SK-N-SH (cell line): ENCODE data around the gene MYLK4. TPM values are rescaled to one million over a fixed set of nuclear protein-coding genes. Genes with fewer than 3 reads are reported as not detected.

Experiments
- CTCF ChIA-PET: fragments of 300-600, 350-600 bp; formaldehyde crosslinking; extraction: SDS; loops from one replicate; lab custom pipeline; 2021; lab: Yijun Ruan, JAX
- POLR2A ChIA-PET: fragments of 350-600 bp; sonication (Branson Sonifier 250); formaldehyde crosslinking; extraction: SDS; loops from one replicate; lab custom pipeline; 2020; ENCODE audit warnings: antibody characterized with exemption, inconsistent platforms; lab: Yijun Ruan, JAX
- DNase-seq: peaks from one replicate; pipeline ENCODE4 v3.0.0; 2012
- H2AFZ ChIP-seq: fragments of 200-600 bp; sonication (generic); 2 replicates; pipeline ENCODE4 v1.8.1; 2016; ENCODE audit warnings: antibody characterized with exemption, mild to moderate bottlenecking, low read depth
- H3F3A ChIP-seq: fragments of 200-600 bp; sonication (generic); replicated peaks from 2 replicates; pipeline ENCODE3; 2016; ENCODE audit warnings: antibody characterized with exemption, mild to moderate bottlenecking; ENCODE audit not compliant: insufficient read depth
- H3K27ac ChIP-seq, 2 experiments: fragments of 200-500 bp in 1 of 2; fragments of 200-600 bp in 1 of 2; sonication (Bioruptor generic) in 1 of 2; sonication (generic), shearing (Covaris generic) in 1 of 2; 2 replicates each; pipeline versions ENCODE4 v1.5.1 to v1.6.1; 2014 to 2016; ENCODE audit warnings: low read depth in 2 of 2, inconsistent platforms in 1 of 2, low read length in 1 of 2, mild to moderate bottlenecking in 1 of 2, mixed read lengths in 1 of 2
- H3K27me3 ChIP-seq: fragments of 200-600 bp; sonication (generic), shearing (Covaris generic); 2 replicates; pipeline ENCODE4 v1.6.1; 2016; ENCODE audit warnings: mixed run types; ENCODE audit not compliant: insufficient read depth
- H3K36me3 ChIP-seq, 2 experiments: fragments of 200-500 bp in 1 of 2; fragments of 200-600 bp in 1 of 2; sonication (Bioruptor generic) in 1 of 2; sonication (generic) in 1 of 2; replicated peaks in 1 of 2; 2 replicates each; pipeline versions ENCODE3 to v1.5.1; 2014 to 2016; ENCODE audit warnings: low read length in 1 of 2, mild to moderate bottlenecking in 1 of 2; ENCODE audit not compliant: insufficient read depth in 2 of 2, control insufficient read depth in 1 of 2
- H3K4me1 ChIP-seq, 2 experiments: fragments of 200-500 bp in 1 of 2; fragments of 200-600 bp in 1 of 2; sonication (Bioruptor generic) in 1 of 2; sonication (generic), shearing (Covaris generic) in 1 of 2; 2 replicates each; pipeline versions ENCODE4 v1.5.1 to v1.6.1; 2014 to 2016; ENCODE audit warnings: low read depth in 1 of 2, low read length in 1 of 2, mixed run types in 1 of 2; ENCODE audit not compliant: insufficient read depth in 2 of 2, control insufficient read depth in 1 of 2
- H3K4me2 ChIP-seq: fragments of 200-600 bp; sonication (generic), shearing (Covaris generic); 2 replicates; pipeline ENCODE4 v1.6.1; 2017; ENCODE audit warnings: mixed run types
- H3K4me3 ChIP-seq, 2 experiments: fragments of 200-500 bp in 1 of 2; fragments of 200-600 bp in 1 of 2; sonication (Bioruptor generic) in 1 of 2; sonication (generic), shearing (Covaris generic) in 1 of 2; 2 replicates each; pipeline versions ENCODE4 v1.5.1 to v1.8.1; 2014 to 2016; ENCODE audit warnings: low read depth in 2 of 2, inconsistent platforms in 1 of 2, low read length in 1 of 2, mild to moderate bottlenecking in 1 of 2, mixed read lengths in 1 of 2, moderate library complexity in 1 of 2
- H3K79me2 ChIP-seq: fragments of 200-600 bp; sonication (generic); 2 replicates; pipeline ENCODE4 v1.8.1; 2017; ENCODE audit warnings: mild to moderate bottlenecking; ENCODE audit not compliant: insufficient read depth
- H3K9ac ChIP-seq: fragments of 200-600 bp; sonication (generic); 2 replicates; pipeline ENCODE4 v1.6.1; 2017; ENCODE audit warnings: mixed run types
- H3K9me2 ChIP-seq: fragments of 200-600 bp; sonication (generic); 2 replicates; pipeline ENCODE4 v1.6.1; 2017; ENCODE audit warnings: mixed run types
- H3K9me3 ChIP-seq: fragments of 200-600 bp; sonication (generic); 2 replicates; pipeline ENCODE4 v1.6.1; 2017; ENCODE audit warnings: mixed run types, mild to moderate bottlenecking, moderate library complexity
- H4K20me1 ChIP-seq: fragments of 200-600 bp; sonication (generic); 2 replicates; pipeline ENCODE4 v1.6.1; 2017; ENCODE audit warnings: mild to moderate bottlenecking, mixed run types; ENCODE audit not compliant: insufficient read depth
- CHD2 ChIP-seq: fragments of 150-350 bp; IDR thresholded peaks from 2 replicates; pipeline ENCODE4 v1.6.1; 2018; ENCODE audit warnings: low read length; ENCODE audit not compliant: partially characterized antibody
- FOSL2 ChIP-seq: IDR thresholded peaks from 2 replicates; pipeline ENCODE4 v1.4.0; 2012; ENCODE audit warnings: low read depth, mild to moderate bottlenecking, moderate library complexity, borderline replicate concordance
- GABPA ChIP-seq: IDR thresholded peaks from 2 replicates; pipeline ENCODE4 v1.4.0; 2012; ENCODE audit warnings: low read depth, mild to moderate bottlenecking
- GATA2 ChIP-seq: sonication (generic); formaldehyde crosslinking; IDR thresholded peaks from 2 replicates; pipeline ENCODE4 v1.5.0; 2020; ENCODE audit warnings: mild to moderate bottlenecking, missing genetic modification reagents
- IRF3 ChIP-seq: fragments of 150-350 bp; IDR thresholded peaks from 2 replicates; pipeline ENCODE4 v1.6.1; 2016; ENCODE audit warnings: mild to moderate bottlenecking, low read depth, low read length
- JUND ChIP-seq: IDR thresholded peaks from 2 replicates; pipeline ENCODE4 v1.4.0; 2012
- MEF2A ChIP-seq: IDR thresholded peaks from 2 replicates; pipeline ENCODE4 v1.4.0; 2012; ENCODE audit warnings: low read depth, borderline replicate concordance
- NFIC ChIP-seq: IDR thresholded peaks from 2 replicates; pipeline ENCODE4 v1.4.0; 2012; ENCODE audit warnings: borderline replicate concordance
- NRF1 ChIP-seq: IDR thresholded peaks from 2 replicates; pipeline ENCODE4 v1.6.1; 2012; ENCODE audit warnings: low read depth, mild to moderate bottlenecking, low read length
- RXRA ChIP-seq: IDR thresholded peaks from 2 replicates; pipeline ENCODE4 v1.4.0; 2012; ENCODE audit warnings: low read depth, mild to moderate bottlenecking, borderline replicate concordance
- SIN3A ChIP-seq: IDR thresholded peaks from 2 replicates; pipeline ENCODE4 v1.6.1; 2012; ENCODE audit warnings: low read depth, mild to moderate bottlenecking, low read length, moderate library complexity, borderline replicate concordance
- SMC3 ChIP-seq: IDR thresholded peaks from 2 replicates; pipeline ENCODE4 v1.6.1; 2012; ENCODE audit warnings: low read depth, low read length, improper control_type of control experiment
- YY1 ChIP-seq: IDR thresholded peaks from 2 replicates; pipeline ENCODE4 v1.4.0; 2012; ENCODE audit warnings: low read depth, mild to moderate bottlenecking
- ZBTB33 ChIP-seq: IDR thresholded peaks from 2 replicates; pipeline ENCODE4 v1.4.0; 2012; ENCODE audit warnings: low read depth, borderline replicate concordance
- WGBS: methylation state at CpG from one replicate; pipeline ENCODE4 v1.1.6; 2017; ENCODE audit warnings: low lambda C conversion rate; 5-methylcytosine and 5-hydroxymethylcytosine counted together
- polyA plus RNA-seq, 3 experiments: library from polyadenylated mRNA; depleted of rRNA; stranded (reverse); fragments of >200 nt; gene quantifications; 2 replicates each; pipeline ENCODE4 v1.2.3, GENCODE V29; 2012
- TF ChIP-seq, protein P1 (sequence below): IDR thresholded peaks from 2 replicates; pipeline ENCODE4; 2012

MYLK4 gene
- polyA plus RNA-seq, 1 of the 3 experiments (the other 2 are of a cell fraction): 0.16 TPM

- POLR2A ChIA-PET: no interaction called here
- CTCF ChIA-PET: interaction anchor here (0.9 to 11.1 kb wide), 4 partner anchors 18 to 110 kb away, joined by 3 to 176 read pairs (median 4); partner anchors contain the start of genes MYLK4, SERPINB1 and WRNIP1
- WGBS: 62% methylated on average over 3 of the region's 5 CpGs
These were observed 19.3 kb downstream of the MYLK4 start for GRCh38 chr6:2731281-2731909.

More at GRCh38 chr6:2731281-2731909, 19.3 kb downstream of the MYLK4 start:
- Histone ChIP-seq H3K27ac (no peak overlapping the region), H3K4me1 (no peaks in the 10 kb centered on the region), H2AFZ (no peak overlapping the region), H4K20me1 (no peaks in the 10 kb centered on the region), H3K9ac (no peak overlapping the region), H3K4me2 (no peak overlapping the region), H3F3A (no peaks in the 10 kb centered on the region), H3K9me3 (no peaks in the 10 kb centered on the region), H3K9me2 (no peaks in the 10 kb centered on the region), H3K27me3 (no peaks in the 10 kb centered on the region), H3K79me2 (no peaks in the 10 kb centered on the region), H3K36me3 (no peaks in the 10 kb centered on the region), H3K4me3 (no peak overlapping the region; a peak in 1 of 4 replicates)
- TF ChIP-seq SMC3 (no peak), CHD2 (no peak), MEF2A (no peak), GATA2 (CRISPR knock-in tag) (no peak), NRF1 (no peak), YY1 (no peak), GABPA (no peak), ZBTB33 (no peak), JUND (no peak), IRF3 (no peak), SIN3A (no peak), FOSL2 (no peak), NFIC (no peak), RXRA (no peak)
- TF ChIP-seq, protein P1, sequence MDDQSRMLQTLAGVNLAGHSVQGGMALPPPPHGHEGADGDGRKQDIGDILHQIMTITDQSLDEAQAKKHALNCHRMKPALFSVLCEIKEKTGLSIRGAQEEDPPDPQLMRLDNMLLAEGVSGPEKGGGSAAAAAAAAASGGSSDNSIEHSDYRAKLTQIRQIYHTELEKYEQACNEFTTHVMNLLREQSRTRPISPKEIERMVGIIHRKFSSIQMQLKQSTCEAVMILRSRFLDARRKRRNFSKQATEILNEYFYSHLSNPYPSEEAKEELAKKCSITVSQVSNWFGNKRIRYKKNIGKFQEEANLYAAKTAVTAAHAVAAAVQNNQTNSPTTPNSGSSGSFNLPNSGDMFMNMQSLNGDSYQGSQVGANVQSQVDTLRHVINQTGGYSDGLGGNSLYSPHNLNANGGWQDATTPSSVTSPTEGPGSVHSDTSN: no peak
- no peak for DNase-seq
